Upper lobe of left lung (tissue), 6 donors: ENCODE measurements around the gene TTC21B. TPM values are rescaled to one million over a fixed set of nuclear protein-coding genes. Genes with fewer than 3 reads are reported as not detected.

ENCODE experiments used
- ATAC-seq, 2 donors: fragments of 200-7000 bp; cut with Tn5 transposase; one replicate each; pipeline ENCODE4 v1.9.1; 2022; ENCODE audit warnings: mild to moderate bottlenecking in 2 of 2, moderate library complexity in 2 of 2; ENCODE audit not compliant: low FRiP score in 2 of 2
- DNase-seq, 2 donors: peaks; one replicate each; pipeline ENCODE4 v3.0.0-alpha.2; 2019 to 2020
- H3K27ac ChIP-seq, 4 donors: fragments of 200-600 bp; sonication (generic); one replicate each; pipeline ENCODE4 v1.5.1; 2016 to 2019
- H3K27me3 ChIP-seq, 4 donors: fragments of 200-600 bp; sonication (generic); one replicate each; pipeline ENCODE4 v1.5.1; 2017 to 2019
- H3K36me3 ChIP-seq, 4 donors: fragments of 200-600 bp; sonication (generic); one replicate each; pipeline ENCODE4 v1.5.1; 2016 to 2019
- H3K4me1 ChIP-seq, 4 donors: fragments of 200-600 bp; sonication (generic); one replicate each; pipeline ENCODE4 v1.5.1; 2018 to 2019
- H3K4me3 ChIP-seq, 4 donors: fragments of 200-600 bp; sonication (generic); one replicate each; pipeline ENCODE4 v1.5.1; 2017 to 2019; ENCODE audit warnings: mild to moderate bottlenecking in 2 of 4, moderate library complexity in 1 of 4
- H3K9me3 ChIP-seq, 4 donors: fragments of 200-600 bp; sonication (generic); one replicate each; pipeline ENCODE4 v1.5.1; 2018 to 2019
- EP300 ChIP-seq, 4 donors: sonication (generic); formaldehyde crosslinking; IDR thresholded peaks; one replicate each; pipeline ENCODE4 v1.5.1; 2017; ENCODE audit warnings: antibody characterized with exemption in 4 of 4, control low read depth in 2 of 4
- POLR2A ChIP-seq, 4 donors: fragments of 450-650 bp; IDR thresholded peaks; one replicate each; pipeline ENCODE4 v1.5.1; 2016 to 2017; ENCODE audit warnings: antibody characterized with exemption in 4 of 4, mild to moderate bottlenecking in 2 of 4
- POLR2AphosphoS5 ChIP-seq, 2 donors: sonication (generic); formaldehyde crosslinking; IDR thresholded peaks; one replicate each; pipeline ENCODE4 v1.5.1; 2017; ENCODE audit warnings: antibody characterized with exemption in 2 of 2
- WGBS, 2 donors: methylation state at CpG; one replicate each; pipeline ENCODE4 v1.1.5; 2017 to 2018; 5-methylcytosine and 5-hydroxymethylcytosine counted together
- total RNA-seq, 6 donors: library from RNA; depleted of rRNA in 4 of 6; stranded (reverse); fragments of >200 nt in 4 of 6; gene quantifications; one replicate each; pipeline versions ENCODE4 v1.1.0 to v1.2.1, GENCODE V29; 2016 to 2021
- TF ChIP-seq, protein P1 (sequence below), 6 experiments: fragments of 450-650 bp in 4 of 6; fragments of 200-600 bp in 2 of 6; sonication (generic) in 2 of 6; IDR thresholded peaks; one replicate each; pipeline ENCODE4 v1.5.1; 2016 to 2019; ENCODE audit warnings: antibody characterized with exemption in 6 of 6
- donor health status: DM: no; HTN: no; CAD: no; lungs with moderate emphysema.
- donor health status: DM: no; HTN: yes; CAD: no; lungs with severe emphysema.

The TTC21B gene
- total RNA-seq, 6 donors from 2014 or later: 14.6 to 150 (median 36.5) TPM

DNA sequence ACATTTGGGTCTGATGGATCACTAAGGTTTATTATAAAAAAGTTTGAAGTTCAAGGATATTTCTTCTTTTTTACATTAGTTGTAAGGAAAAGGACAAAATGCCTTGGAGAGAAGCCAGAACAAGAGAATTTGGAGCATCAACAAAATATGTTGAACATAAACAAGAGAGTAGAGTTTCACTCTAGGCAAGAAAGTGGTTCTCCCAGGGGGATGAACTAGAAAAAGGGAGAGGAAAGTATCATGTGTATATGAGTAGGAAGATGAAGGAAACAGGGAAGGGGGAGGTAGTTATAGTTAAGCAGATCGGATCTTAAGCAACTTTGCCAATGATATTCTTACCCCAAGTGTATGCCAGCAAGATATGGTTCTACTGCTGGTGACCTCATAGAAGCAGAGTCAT lies 95.7 kb downstream of the TTC21B start:
- no peak overlapping the region for H3K27ac ChIP-seq
- peaks cover 0 to 11% (median 2%) of the 10 kb centered on the region in 4 donors for H3K9me3 ChIP-seq
- H3K4me1 ChIP-seq: no peaks in the 10 kb centered on the region
- no peaks in the 10 kb centered on the region for H3K36me3 ChIP-seq
- WGBS, 2 donors: 71 to 91% methylated on average over 1 of the region's 1 CpG
- TF ChIP-seq POLR2A (IDR thresholded peaks at IDR 0.05) (no peak), POLR2AphosphoS5 (IDR thresholded peaks at IDR 0.05) (no peak), EP300 (IDR thresholded peaks at IDR 0.05) (no peak)
- TF ChIP-seq, protein P1, sequence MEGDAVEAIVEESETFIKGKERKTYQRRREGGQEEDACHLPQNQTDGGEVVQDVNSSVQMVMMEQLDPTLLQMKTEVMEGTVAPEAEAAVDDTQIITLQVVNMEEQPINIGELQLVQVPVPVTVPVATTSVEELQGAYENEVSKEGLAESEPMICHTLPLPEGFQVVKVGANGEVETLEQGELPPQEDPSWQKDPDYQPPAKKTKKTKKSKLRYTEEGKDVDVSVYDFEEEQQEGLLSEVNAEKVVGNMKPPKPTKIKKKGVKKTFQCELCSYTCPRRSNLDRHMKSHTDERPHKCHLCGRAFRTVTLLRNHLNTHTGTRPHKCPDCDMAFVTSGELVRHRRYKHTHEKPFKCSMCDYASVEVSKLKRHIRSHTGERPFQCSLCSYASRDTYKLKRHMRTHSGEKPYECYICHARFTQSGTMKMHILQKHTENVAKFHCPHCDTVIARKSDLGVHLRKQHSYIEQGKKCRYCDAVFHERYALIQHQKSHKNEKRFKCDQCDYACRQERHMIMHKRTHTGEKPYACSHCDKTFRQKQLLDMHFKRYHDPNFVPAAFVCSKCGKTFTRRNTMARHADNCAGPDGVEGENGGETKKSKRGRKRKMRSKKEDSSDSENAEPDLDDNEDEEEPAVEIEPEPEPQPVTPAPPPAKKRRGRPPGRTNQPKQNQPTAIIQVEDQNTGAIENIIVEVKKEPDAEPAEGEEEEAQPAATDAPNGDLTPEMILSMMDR (IDR thresholded peaks at IDR 0.05): no peak
- ATAC-seq (no peak), DNase-seq (no peak)
- no peaks in the 10 kb centered on the region for H3K27me3 ChIP-seq
- H3K4me3 ChIP-seq: no peak overlapping the region

DNA sequence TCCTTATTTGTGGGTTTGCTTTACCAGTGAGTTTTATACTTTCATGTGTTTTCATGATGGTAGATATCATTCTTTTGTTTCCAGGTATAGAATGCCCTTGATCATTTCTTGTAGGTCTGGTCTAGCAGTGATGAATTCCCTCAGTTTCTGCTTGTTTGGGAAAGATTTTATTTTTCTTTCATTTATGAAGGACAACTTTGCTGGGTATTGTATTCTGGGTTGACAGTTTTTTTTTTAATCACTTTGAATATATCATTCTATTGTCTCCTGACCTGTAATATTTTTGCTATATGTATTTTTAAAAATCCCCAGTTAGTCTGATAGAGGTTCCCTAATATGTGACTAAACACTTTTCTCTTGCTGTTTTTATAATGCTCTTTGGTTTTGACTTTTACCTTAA lies 101.2 kb downstream of the TTC21B start:
- Histone ChIP-seq H3K9me3 (peaks cover 0 to 8% (median 0%) of the 10 kb centered on the region in 4 donors), H3K4me1 (no peaks in the 10 kb centered on the region), H3K4me3 (no peak overlapping the region), H3K27me3 (no peaks in the 10 kb centered on the region), H3K36me3 (no peaks in the 10 kb centered on the region), H3K27ac (no peak overlapping the region)
- TF ChIP-seq, protein P1 (IDR thresholded peaks at IDR 0.05): no peak
- TF ChIP-seq POLR2AphosphoS5 (IDR thresholded peaks at IDR 0.05): no peak
- no peak for TF ChIP-seq POLR2A (IDR thresholded peaks at IDR 0.05)
- TF ChIP-seq EP300 (IDR thresholded peaks at IDR 0.05): no peak
- DNase-seq (no peak), ATAC-seq (no peak)

DNA sequence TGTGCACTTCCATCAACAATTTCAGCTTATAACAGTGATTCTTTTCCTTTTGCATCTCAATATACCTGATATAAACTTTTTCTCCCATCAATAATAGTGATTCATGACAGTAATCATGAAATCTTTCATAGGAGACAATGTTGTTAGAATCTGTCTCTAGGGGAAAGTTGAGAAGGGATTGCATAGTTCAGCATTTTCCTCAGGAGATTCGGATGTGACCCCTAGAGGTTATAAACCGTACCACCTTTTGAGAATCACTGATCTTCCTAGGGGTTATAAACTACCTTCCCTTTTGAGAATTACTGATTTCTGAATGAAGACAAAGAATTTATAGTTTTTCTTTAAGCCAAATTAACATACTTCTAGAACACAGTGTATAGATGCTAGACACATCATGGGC lies 106.6 kb downstream of the TTC21B start:
- H3K27me3 ChIP-seq: no peaks in the 10 kb centered on the region
- H3K9me3 ChIP-seq: peaks cover 0 to 8% (median 0%) of the 10 kb centered on the region in 4 donors
- H3K36me3 ChIP-seq: no peaks in the 10 kb centered on the region
- no peak overlapping the region for H3K4me3 ChIP-seq
- no peak for DNase-seq
- no peak overlapping the region for H3K27ac ChIP-seq
- no peak for TF ChIP-seq POLR2AphosphoS5 (IDR thresholded peaks at IDR 0.05)
- TF ChIP-seq, protein P1 (IDR thresholded peaks at IDR 0.05): no peak
- TF ChIP-seq EP300 (IDR thresholded peaks at IDR 0.05): no peak
- no peak for TF ChIP-seq POLR2A (IDR thresholded peaks at IDR 0.05)
- 81% methylated on average over 2 of the region's 2 CpGs for WGBS, 2 donors
- H3K4me1 ChIP-seq: no peaks in the 10 kb centered on the region
- no peak for ATAC-seq

DNA sequence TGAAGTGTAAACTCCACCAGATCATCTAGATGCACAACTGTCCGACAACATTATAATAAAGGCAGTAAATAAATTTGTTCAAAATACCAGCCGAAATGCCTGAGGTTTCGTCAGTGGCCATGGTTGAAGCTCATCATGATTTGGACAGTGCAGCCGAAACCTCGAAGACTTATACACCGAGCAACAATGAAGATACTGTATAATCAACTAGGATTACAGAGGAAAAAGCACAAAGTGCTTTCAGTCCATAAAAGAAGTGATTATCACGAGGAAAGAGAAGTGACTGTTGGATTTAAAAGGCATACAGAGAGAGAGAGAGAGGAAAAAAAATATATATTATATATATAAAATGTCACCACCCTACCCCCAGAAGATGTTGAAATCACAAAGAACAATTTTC lies 107.5 kb downstream of the TTC21B start:
- WGBS, 2 donors: 90 to 96% methylated on average over 7 of the region's 7 CpGs
- Histone ChIP-seq H3K4me1 (no peaks in the 10 kb centered on the region), H3K27ac (no peak overlapping the region), H3K4me3 (no peak overlapping the region), H3K9me3 (peaks cover 0 to 8% (median 0%) of the 10 kb centered on the region in 4 donors), H3K36me3 (no peaks in the 10 kb centered on the region), H3K27me3 (no peaks in the 10 kb centered on the region)
- TF ChIP-seq POLR2AphosphoS5 (IDR thresholded peaks at IDR 0.05) (no peak), EP300 (IDR thresholded peaks at IDR 0.05) (no peak), POLR2A (IDR thresholded peaks at IDR 0.05) (no peak)
- TF ChIP-seq, protein P1 (IDR thresholded peaks at IDR 0.05): no peak
- ATAC-seq (no peak), DNase-seq (no peak)

DNA sequence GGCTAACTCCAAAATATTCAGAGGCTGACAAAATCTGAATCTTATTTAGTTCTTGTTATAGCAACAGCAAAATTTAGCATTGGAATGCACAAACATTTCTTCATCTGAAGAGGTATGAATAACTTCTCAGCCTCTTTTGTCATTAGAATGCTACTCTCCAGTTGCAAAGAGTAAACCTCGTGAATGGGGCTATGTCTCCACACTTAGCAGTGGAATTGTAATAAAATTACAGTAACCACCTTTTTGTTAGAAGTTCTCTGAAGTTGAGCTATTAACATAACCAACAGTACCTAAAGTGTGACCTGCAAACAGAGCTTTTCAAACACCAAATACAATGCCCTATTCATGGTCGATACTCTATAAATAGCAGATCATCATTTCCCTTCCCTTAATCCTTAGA lies 109.4 kb downstream of the TTC21B start:
- no peak overlapping the region for H3K4me3 ChIP-seq
- ATAC-seq (no peak), DNase-seq (no peak)
- no peaks in the 10 kb centered on the region for H3K36me3 ChIP-seq
- no peaks in the 10 kb centered on the region for H3K27me3 ChIP-seq
- WGBS, 2 donors: 49 to 50% methylated on average over 2 of the region's 2 CpGs
- no peak overlapping the region for H3K27ac ChIP-seq
- H3K9me3 ChIP-seq: no peaks in the 10 kb centered on the region
- TF ChIP-seq POLR2A (IDR thresholded peaks at IDR 0.05) (no peak), POLR2AphosphoS5 (IDR thresholded peaks at IDR 0.05) (no peak), EP300 (IDR thresholded peaks at IDR 0.05) (no peak)
- TF ChIP-seq, protein P1 (IDR thresholded peaks at IDR 0.05): no peak
- H3K4me1 ChIP-seq: no peaks in the 10 kb centered on the region
